GM23338 (cell line): Measurements from ENCODE around the gene RAB11A. TPM values are rescaled to one million over a fixed set of nuclear protein-coding genes. Genes with fewer than 3 reads are reported as not detected.

Source experiments
- ATAC-seq: fragments of 200-7000 bp; cut with Tn5 transposase; 3 replicates; pipeline ENCODE4 v1.9.1; 2020
- DNase-seq: peaks from one replicate; pipeline ENCODE4 v3.0.0-alpha.2; 2015; ENCODE audit warnings: low spot score
- H2AFZ ChIP-seq: fragments of 200-600 bp; sonication (generic); 2 replicates; pipeline ENCODE4 v1.8.0; 2016; ENCODE audit warnings: antibody characterized with exemption, mild to moderate bottlenecking, moderate library complexity
- H3F3A ChIP-seq: fragments of 200-600 bp; sonication (generic); replicated peaks from 2 replicates; pipeline ENCODE4 v1.8.0; 2017; ENCODE audit warnings: antibody characterized with exemption, mixed run types, low read depth
- H3K27ac ChIP-seq: fragments of 200-600 bp; sonication (generic); 2 replicates; pipeline ENCODE4 v1.6.1; 2016; ENCODE audit warnings: low read depth
- H3K27me3 ChIP-seq: fragments of 200-600 bp; sonication (generic); 2 replicates; pipeline ENCODE4 v1.8.0; 2016; ENCODE audit warnings: mild to moderate bottlenecking, mixed run types, moderate library complexity; ENCODE audit not compliant: insufficient read depth
- H3K36me3 ChIP-seq: fragments of 200-600 bp; sonication (generic); 2 replicates; pipeline ENCODE4 v1.8.0; 2016; ENCODE audit warnings: mild to moderate bottlenecking; ENCODE audit not compliant: insufficient read depth
- H3K4me1 ChIP-seq: fragments of 200-600 bp; sonication (generic); 2 replicates; pipeline ENCODE4 v1.8.0; 2016; ENCODE audit warnings: mild to moderate bottlenecking, moderate library complexity; ENCODE audit not compliant: insufficient read depth
- H3K4me2 ChIP-seq: fragments of 200-600 bp; sonication (generic); 2 replicates; pipeline ENCODE4 v1.7.1; 2017; ENCODE audit warnings: mixed run types
- H3K4me3 ChIP-seq: fragments of 200-600 bp; sonication (generic); 2 replicates; pipeline ENCODE4 v1.6.1; 2016; ENCODE audit warnings: mixed run types
- H3K79me2 ChIP-seq: fragments of 200-600 bp; sonication (generic); replicated peaks from 2 replicates; pipeline ENCODE4 v1.8.0; 2017; ENCODE audit warnings: mild to moderate bottlenecking; ENCODE audit not compliant: insufficient read depth
- H3K9me2 ChIP-seq: fragments of 200-600 bp; sonication (generic); 2 replicates; pipeline ENCODE4 v1.8.0; 2017; ENCODE audit not compliant: insufficient read depth
- H4K20me1 ChIP-seq: fragments of 200-600 bp; sonication (generic); replicated peaks from 2 replicates; pipeline ENCODE4 v1.8.0; 2017; ENCODE audit warnings: mild to moderate bottlenecking; ENCODE audit not compliant: insufficient read depth
- H3K27ac Mint-ChIP-seq: 2 replicates; pipeline ENCODE4 v1.8.0; 2020; ENCODE audit warnings: inconsistent platforms, mild to moderate bottlenecking, moderate library complexity, mixed read lengths
- H3K27me3 Mint-ChIP-seq: 3 replicates; pipeline ENCODE4 v1.8.0; 2022; ENCODE audit warnings: low read depth, mild to moderate bottlenecking, moderate library complexity, mixed read lengths, inconsistent platforms; ENCODE audit not compliant: insufficient read depth, poor library complexity
- H3K36me3 Mint-ChIP-seq: 3 replicates; pipeline ENCODE4 v1.8.0; 2021; ENCODE audit warnings: low read depth, mild to moderate bottlenecking, inconsistent platforms, moderate library complexity, mixed read lengths
- H3K4me1 Mint-ChIP-seq: 3 replicates; pipeline ENCODE4 v1.8.0; 2020; ENCODE audit warnings: mild to moderate bottlenecking, inconsistent platforms, mixed read lengths
- H3K4me3 Mint-ChIP-seq: 3 replicates; pipeline ENCODE4 v1.8.0; 2021; ENCODE audit warnings: moderate library complexity, mild to moderate bottlenecking, inconsistent platforms, mixed read lengths
- H3K9me3 Mint-ChIP-seq: 3 replicates; pipeline ENCODE4 v1.8.0; 2020; ENCODE audit warnings: moderate library complexity, mild to moderate bottlenecking, inconsistent platforms, mixed read lengths
- CREB1 ChIP-seq: fragments of 250-450 bp; sonication (Bioruptor Pico); IDR thresholded peaks from 2 replicates; pipeline ENCODE4 v1.5.0; 2020; ENCODE audit warnings: low read depth, mild to moderate bottlenecking, moderate library complexity
- CTCF ChIP-seq, 2 experiments: fragments of 200-600 bp in 1 of 2; sonication (generic) in 1 of 2; conservative IDR thresholded peaks; 2 replicates each; pipeline versions ENCODE4 v1.5.1 to v1.6.1; 2016 to 2017; ENCODE audit warnings: antibody characterized with exemption in 2 of 2, low read depth in 2 of 2, mild to moderate bottlenecking in 2 of 2, moderate library complexity in 1 of 2
- ETS1 ChIP-seq: IDR thresholded peaks from 2 replicates; pipeline ENCODE4 v1.6.1; 2016; ENCODE audit warnings: antibody characterized with exemption
- EZH2 ChIP-seq: fragments of 200-600 bp; sonication (generic); IDR thresholded peaks from one replicate; pipeline ENCODE4 v1.8.0; 2017; ENCODE audit warnings: antibody characterized with exemption, mild to moderate bottlenecking, low read depth; ENCODE audit not compliant: unreplicated experiment
- EZH2phosphoT487 ChIP-seq: fragments of 200-600 bp; sonication (generic); IDR thresholded peaks from one replicate; pipeline ENCODE4 v1.8.1; 2018; ENCODE audit warnings: antibody characterized with exemption; ENCODE audit not compliant: unreplicated experiment
- JUNB ChIP-seq: IDR thresholded peaks from one replicate; pipeline ENCODE4 v1.6.1; 2016; ENCODE audit warnings: antibody characterized with exemption; ENCODE audit not compliant: unreplicated experiment
- NANOG ChIP-seq: IDR thresholded peaks from 2 replicates; pipeline ENCODE4 v1.6.1; 2016; ENCODE audit warnings: antibody characterized with exemption, borderline replicate concordance
- POLR2AphosphoS5 ChIP-seq: IDR thresholded peaks from 2 replicates; pipeline ENCODE4 v1.6.1; 2016; ENCODE audit warnings: antibody characterized with exemption, low read depth
- REST ChIP-seq: IDR thresholded peaks from one replicate; pipeline ENCODE4 v1.6.1; 2018; ENCODE audit warnings: antibody characterized with exemption; ENCODE audit not compliant: unreplicated experiment
- STAT1 ChIP-seq: IDR thresholded peaks from one replicate; pipeline ENCODE4 v1.6.1; 2016; ENCODE audit warnings: antibody characterized with exemption; ENCODE audit not compliant: unreplicated experiment
- ZNF114 ChIP-seq: fragments of 250-450 bp; sonication (Bioruptor Pico); IDR thresholded peaks from 2 replicates; pipeline ENCODE4 v1.5.0; 2020; ENCODE audit warnings: mild to moderate bottlenecking, moderate library complexity
- ZNF331 ChIP-seq: fragments of 250-450 bp; sonication (Bioruptor Pico); IDR thresholded peaks from 2 replicates; pipeline ENCODE4 v1.5.0; 2020; ENCODE audit warnings: low read depth, mild to moderate bottlenecking, moderate library complexity
- ZNF462 ChIP-seq: fragments of 250-450 bp; sonication (Bioruptor Pico); IDR thresholded peaks from 2 replicates; pipeline ENCODE4 v1.5.0; 2020; ENCODE audit warnings: mild to moderate bottlenecking, moderate library complexity
- polyA plus RNA-seq: library from polyadenylated mRNA; unstranded; fragments of >200 nt; fragmentation: Nextera tagmentation; extraction: Ambion mirVana; gene quantifications from 2 replicates; pipeline ENCODE4 v1.2.1, GENCODE V29; 2016
- total RNA-seq: library from RNA; depleted of rRNA; stranded (reverse); fragments of >200 nt; shearing (Covaris generic); gene quantifications from 2 replicates; pipeline ENCODE4 v1.2.3, GENCODE V29; 2014

RAB11A gene
- total and polyA plus RNA-seq, 2 experiments from 2014 or later, result 251 to 369 TPM

- Mint-ChIP-seq H3K27ac (no peak overlapping the region), H3K4me3 (no peak overlapping the region), H3K9me3 (no peaks in the 10 kb centered on the region), H3K36me3 (peaks cover 10% of the 10 kb centered on the region; the same call in 2 of the 3 replicates), H3K4me1 (no peaks in the 10 kb centered on the region; the same call in 1 of the 3 replicates), H3K27me3 (no peaks in the 10 kb centered on the region)
- H2AFZ ChIP-seq, result no peak overlapping the region
- no peak overlapping the region for H3K27ac ChIP-seq
- DNase-seq (no peak), ATAC-seq (no peak)
- H4K20me1 ChIP-seq, result peaks cover 4% of the 10 kb centered on the region; the same call in 1 of the 2 replicates
- H3F3A ChIP-seq, result no peaks in the 10 kb centered on the region
- TF ChIP-seq EZH2phosphoT487, result no peak
- no peak for TF ChIP-seq STAT1
- no peak for TF ChIP-seq NANOG
- TF ChIP-seq ZNF331 (CRISPR knock-in tag), result no peak
- TF ChIP-seq REST, result no peak
- no peak for TF ChIP-seq EZH2
- TF ChIP-seq JUNB, result no peak
- no peak for TF ChIP-seq ETS1
- no peak for TF ChIP-seq CREB1 (CRISPR knock-in tag)
- TF ChIP-seq CTCF (conservative IDR thresholded peaks at IDR 0.05; ENCODE audit: low read depth in 2 of 2), result no peak
- TF ChIP-seq POLR2AphosphoS5, result no peak
- no peak for TF ChIP-seq ZNF114
- TF ChIP-seq ZNF462 (CRISPR knock-in tag), result no peak
- H3K4me2 ChIP-seq, result no peak overlapping the region
- no peaks in the 10 kb centered on the region; the same call in 1 of the 2 replicates for H3K4me1 ChIP-seq
- H3K9me2 ChIP-seq, result no peaks in the 10 kb centered on the region
- H3K36me3 ChIP-seq, result peaks cover 15% of the 10 kb centered on the region
- no peaks in the 10 kb centered on the region for H3K79me2 ChIP-seq
- no peak overlapping the region for H3K4me3 ChIP-seq
- H3K27me3 ChIP-seq, result no peaks in the 10 kb centered on the region
These were observed 26.9 kb downstream of the RAB11A start for GRCh38 chr15:65896236-65896635.
